CD4-positive, alpha-beta memory T cell (primary cell): Measurements from ENCODE around the gene BTNL8. TPM values are rescaled to one million over a fixed set of nuclear protein-coding genes. Genes with fewer than 3 reads are reported as not detected.

ENCODE experiments used
- CTCF ChIA-PET: fragments of 350-600 bp; sonication (Branson Sonifier 250); formaldehyde crosslinking; loops from one replicate; lab custom pipeline; 2021; ENCODE audit warnings: inconsistent platforms; ENCODE audit not compliant: partially characterized antibody; lab: Charles Lee
- POLR2A ChIA-PET: fragments of 350-600 bp; sonication (Branson Sonifier 250); formaldehyde crosslinking; loops from one replicate; lab custom pipeline; 2021; ENCODE audit not compliant: partially characterized antibody; lab: Charles Lee
- DNase-seq, 5 donors: peaks; one replicate each; pipeline versions ENCODE4 v3.0.0 to v3.0.0-alpha.2; 2020 to 2022; ENCODE audit warnings: mixed read lengths in 1 of 5
- H3K27ac ChIP-seq: one replicate; pipeline ENCODE4 v1.7.0; 2013; ENCODE audit warnings: low read depth, low read length
- H3K27me3 ChIP-seq: 2 replicates; pipeline ENCODE4 v1.7.0; 2013; ENCODE audit warnings: mild to moderate bottlenecking, low read length, moderate library complexity; ENCODE audit not compliant: insufficient read depth
- H3K36me3 ChIP-seq: 2 replicates; pipeline ENCODE4 v1.7.0; 2013; ENCODE audit warnings: mild to moderate bottlenecking, low read length, moderate library complexity; ENCODE audit not compliant: insufficient read depth
- H3K4me1 ChIP-seq: 2 replicates; pipeline ENCODE4 v1.7.0; 2013; ENCODE audit warnings: mild to moderate bottlenecking, low read length, moderate library complexity; ENCODE audit not compliant: insufficient read depth
- H3K4me3 ChIP-seq, 2 donors: one replicate each; pipeline ENCODE4 v1.7.0; 2013; ENCODE audit warnings: low read length in 2 of 2, mild to moderate bottlenecking in 1 of 2
- H3K9me3 ChIP-seq, 2 donors: one replicate each; pipeline ENCODE4 v1.7.0; 2013; ENCODE audit warnings: low read length in 2 of 2, control low read depth in 1 of 2; ENCODE audit not compliant: control insufficient read depth in 1 of 2
- H3K27ac Mint-ChIP-seq, 7 donors: one replicate each; pipeline ENCODE4 v1.8.0; 2020 to 2021; ENCODE audit warnings: mixed read lengths in 7 of 7, mild to moderate bottlenecking in 6 of 7, inconsistent platforms in 3 of 7, moderate library complexity in 3 of 7
- H3K27me3 Mint-ChIP-seq, 2 donors: one replicate each; pipeline ENCODE4 v1.8.0; 2020 to 2021; ENCODE audit warnings: mixed read lengths in 2 of 2
- H3K36me3 Mint-ChIP-seq, 2 donors: one replicate each; pipeline ENCODE4 v1.8.0; 2020 to 2021; ENCODE audit warnings: mixed read lengths in 2 of 2, inconsistent platforms in 1 of 2, mild to moderate bottlenecking in 1 of 2
- H3K4me1 Mint-ChIP-seq, 4 donors: one replicate each; pipeline ENCODE4 v1.8.0; 2020 to 2021; ENCODE audit warnings: mixed read lengths in 4 of 4, mild to moderate bottlenecking in 1 of 4
- H3K4me3 Mint-ChIP-seq, 8 donors: one replicate each; pipeline ENCODE4 v1.8.0; 2020 to 2021; ENCODE audit warnings: mixed read lengths in 8 of 8, mild to moderate bottlenecking in 7 of 8, moderate library complexity in 6 of 8, inconsistent platforms in 3 of 8
- H3K9me3 Mint-ChIP-seq, 8 donors: one replicate each; pipeline ENCODE4 v1.8.0; 2020 to 2021; ENCODE audit warnings: mixed read lengths in 8 of 8, mild to moderate bottlenecking in 5 of 8, inconsistent platforms in 3 of 8, moderate library complexity in 1 of 8
- intact Hi-C: fragments of 100-400 bp; cut with micrococcal nuclease; formaldehyde crosslinking; loops from one replicate; pipeline ENCODE4 v1.15.1; 2023
- polyA plus RNA-seq, 2 donors: library from polyadenylated mRNA; unstranded; fragments of 300-500 nt; fragmentation: Illumina TruSeq; gene quantifications; one replicate each; pipeline ENCODE4 v1.2.3, GENCODE V29; 2021
- total RNA-seq, 2 experiments: library from RNA; stranded (reverse); gene quantifications; one replicate each; pipeline ENCODE4 v1.2.3, GENCODE V29; 2021

BTNL8 gene
- total and polyA plus RNA-seq, 4 experiments from 2014 or later: not detected

DNA sequence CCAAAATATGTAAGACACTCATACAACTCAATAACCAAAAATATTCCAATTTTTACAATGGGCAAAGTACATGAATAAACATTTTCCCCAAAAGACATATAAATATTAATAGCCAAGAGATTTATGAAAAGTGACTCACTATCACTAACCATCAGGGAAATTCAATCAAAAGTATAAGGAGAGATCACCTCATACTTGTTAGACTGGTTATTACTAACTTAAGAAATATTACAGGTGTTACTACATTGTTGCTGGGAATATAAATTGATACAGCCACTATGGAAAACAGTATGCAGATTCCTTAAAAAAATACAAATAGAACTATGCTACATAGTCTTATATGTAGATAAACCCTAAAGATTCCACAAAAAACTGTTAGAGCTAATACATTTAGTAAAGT, 21.8 kb downstream of the BTNL8 start:
- H3K27me3 ChIP-seq: no peaks in the 10 kb centered on the region
- DNase-seq: no peak
- no peaks in the 10 kb centered on the region for H3K4me1 ChIP-seq
- ChIA-PET CTCF (no interaction called here), POLR2A (no interaction called here)
- no peak overlapping the region for H3K27ac Mint-ChIP-seq
- H3K27ac ChIP-seq: no peak overlapping the region
- intact Hi-C loops: no loop called here
- no peak overlapping the region for H3K4me3 Mint-ChIP-seq
- H3K36me3 ChIP-seq: no peaks in the 10 kb centered on the region
- peaks cover 3% of the 10 kb centered on the region in 2 donors for H3K36me3 Mint-ChIP-seq
- H3K4me3 ChIP-seq: no peak overlapping the region
- no peaks in the 10 kb centered on the region for H3K4me1 Mint-ChIP-seq
- no peaks in the 10 kb centered on the region for H3K9me3 ChIP-seq
- peaks cover 9 to 38% (median 27%) of the 10 kb centered on the region in 8 donors for H3K9me3 Mint-ChIP-seq
- H3K27me3 Mint-ChIP-seq: peaks cover 20 to 24% of the 10 kb centered on the region in 2 donors

DNA sequence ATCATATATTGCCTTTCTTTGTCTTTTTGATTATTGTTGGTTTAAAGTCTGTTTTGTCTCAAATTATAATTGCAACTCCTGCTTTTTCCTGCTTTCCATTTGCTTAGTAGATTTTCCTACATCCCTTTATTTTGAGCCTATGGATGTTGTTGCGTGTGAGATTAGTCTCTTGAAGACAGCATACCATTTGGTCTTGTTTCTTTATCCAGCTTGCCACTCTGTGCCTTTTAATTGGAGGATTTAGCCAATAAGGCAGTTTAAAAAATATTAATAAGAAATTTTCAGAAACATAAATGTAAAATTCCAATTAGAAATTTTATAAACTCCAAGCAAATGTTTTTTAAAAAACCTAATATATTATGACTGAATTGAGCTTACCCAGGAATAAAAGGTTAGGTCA, 24.0 kb downstream of the BTNL8 start:
- no peaks in the 10 kb centered on the region for H3K4me1 ChIP-seq
- H3K27ac ChIP-seq: no peak overlapping the region
- H3K27me3 ChIP-seq: no peaks in the 10 kb centered on the region
- no peak overlapping the region for H3K4me3 ChIP-seq
- peaks cover 9 to 46% (median 31%) of the 10 kb centered on the region in 8 donors for H3K9me3 Mint-ChIP-seq
- no peak for DNase-seq
- H3K4me3 Mint-ChIP-seq: no peak overlapping the region
- ChIA-PET POLR2A (no interaction called here), CTCF (no interaction called here)
- H3K36me3 ChIP-seq: no peaks in the 10 kb centered on the region
- H3K27ac Mint-ChIP-seq: no peak overlapping the region
- H3K4me1 Mint-ChIP-seq: no peaks in the 10 kb centered on the region
- intact Hi-C loops: no loop called here
- H3K36me3 Mint-ChIP-seq: peaks cover 3% of the 10 kb centered on the region in 2 donors
- H3K9me3 ChIP-seq: no peaks in the 10 kb centered on the region
- peaks cover 28 to 29% of the 10 kb centered on the region in 2 donors for H3K27me3 Mint-ChIP-seq

DNA sequence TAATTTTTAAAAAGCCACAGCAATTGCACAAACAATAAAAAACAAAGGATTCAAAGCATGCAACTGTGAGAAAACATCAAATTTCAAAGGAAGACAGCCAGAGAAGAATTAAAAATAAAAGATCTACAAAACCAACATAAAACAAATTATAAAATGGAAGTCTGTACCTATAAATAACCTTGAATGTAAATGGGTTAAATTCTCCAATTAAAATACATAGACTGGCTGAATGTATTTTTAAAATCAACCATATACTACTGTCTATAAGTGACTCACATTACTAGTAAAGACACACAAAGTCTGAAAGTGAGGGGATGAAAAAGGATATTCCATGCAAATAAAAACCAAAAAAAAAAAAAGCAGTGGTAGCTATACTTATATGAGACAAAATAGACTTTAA, 33.7 kb downstream of the BTNL8 start:
- ChIA-PET CTCF (no interaction called here), POLR2A (no interaction called here)
- H3K9me3 ChIP-seq: no peaks in the 10 kb centered on the region
- peaks cover 0 to 46% (median 23%) of the 10 kb centered on the region in 8 donors for H3K9me3 Mint-ChIP-seq
- H3K4me1 Mint-ChIP-seq: no peaks in the 10 kb centered on the region
- H3K4me3 Mint-ChIP-seq: no peak overlapping the region
- no peaks in the 10 kb centered on the region for H3K27me3 ChIP-seq
- peaks cover 20 to 33% of the 10 kb centered on the region in 2 donors for H3K27me3 Mint-ChIP-seq
- peaks cover 2 to 4% of the 10 kb centered on the region in 2 donors for H3K36me3 Mint-ChIP-seq
- H3K4me3 ChIP-seq: no peak overlapping the region
- H3K36me3 ChIP-seq: no peaks in the 10 kb centered on the region
- intact Hi-C loops: no loop called here
- no peaks in the 10 kb centered on the region for H3K4me1 ChIP-seq
- no peak for DNase-seq
- no peak overlapping the region for H3K27ac Mint-ChIP-seq
- no peak overlapping the region for H3K27ac ChIP-seq

DNA sequence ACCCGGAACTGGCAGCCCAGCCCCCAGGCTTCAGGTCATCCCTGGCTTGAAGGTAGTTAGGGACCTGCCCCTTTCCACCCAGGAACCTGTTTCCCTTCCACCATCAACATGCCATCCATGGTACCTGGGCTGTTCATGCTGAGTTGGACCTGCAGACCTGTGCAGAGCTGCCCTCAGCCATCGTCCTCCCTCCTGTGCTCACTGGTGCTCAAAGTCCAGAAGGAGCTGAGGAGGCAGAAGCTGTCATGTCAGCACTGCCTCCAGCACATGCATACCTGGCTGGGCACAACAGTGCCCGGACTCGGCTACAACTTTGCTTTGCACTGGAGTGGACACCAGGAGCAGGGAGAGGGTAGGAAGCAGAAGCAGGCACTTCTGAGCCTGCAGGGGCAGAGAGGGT, 36.2 kb downstream of the BTNL8 start:
- no peak overlapping the region for H3K4me3 Mint-ChIP-seq
- H3K9me3 ChIP-seq: peaks cover 0 to 7% of the 10 kb centered on the region in 2 donors
- POLR2A ChIA-PET: no interaction called here
- intact Hi-C loops: no loop called here
- H3K27ac ChIP-seq: no peak overlapping the region
- H3K36me3 ChIP-seq: no peaks in the 10 kb centered on the region
- peaks cover 0 to 57% (median 38%) of the 10 kb centered on the region in 8 donors for H3K9me3 Mint-ChIP-seq
- H3K36me3 Mint-ChIP-seq: peaks cover 4 to 6% of the 10 kb centered on the region in 2 donors
- no peak overlapping the region for H3K4me3 ChIP-seq
- no peaks in the 10 kb centered on the region for H3K4me1 Mint-ChIP-seq
- H3K27me3 ChIP-seq: no peaks in the 10 kb centered on the region
- H3K27ac Mint-ChIP-seq: no peak overlapping the region
- H3K27me3 Mint-ChIP-seq: peaks cover 17 to 30% of the 10 kb centered on the region in 2 donors
- no peaks in the 10 kb centered on the region for H3K4me1 ChIP-seq
- DNase-seq: no peak
- CTCF ChIA-PET: no interaction called here

DNA sequence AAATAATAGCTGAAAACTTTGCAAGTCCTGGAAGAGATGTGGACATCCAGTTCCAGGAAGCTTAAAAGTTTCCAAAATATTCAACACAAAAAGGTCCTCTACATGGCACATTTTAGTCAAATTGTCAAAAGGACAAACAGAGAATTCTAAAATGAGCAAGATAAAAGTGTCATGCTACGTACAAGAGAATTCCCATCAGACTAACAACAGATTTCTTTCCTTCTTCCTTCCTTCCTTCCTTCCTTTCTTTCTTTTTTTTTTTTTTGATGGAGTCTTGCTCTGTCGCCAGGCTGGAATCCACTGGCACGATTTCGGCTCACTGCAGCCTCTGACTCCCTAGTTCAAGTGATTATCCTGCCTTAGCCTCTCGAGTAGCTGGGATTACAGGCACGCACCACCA, 39.3 kb downstream of the BTNL8 start:
- no peak for DNase-seq
- H3K36me3 Mint-ChIP-seq: peaks cover 4 to 6% of the 10 kb centered on the region in 2 donors
- no peaks in the 10 kb centered on the region for H3K27me3 ChIP-seq
- intact Hi-C loops: no loop called here
- H3K36me3 ChIP-seq: no peaks in the 10 kb centered on the region
- peaks cover 0 to 53% (median 34%) of the 10 kb centered on the region in 8 donors for H3K9me3 Mint-ChIP-seq
- peaks cover 0 to 7% of the 10 kb centered on the region in 2 donors for H3K9me3 ChIP-seq
- peaks cover 21 to 28% of the 10 kb centered on the region in 2 donors for H3K27me3 Mint-ChIP-seq
- H3K4me1 Mint-ChIP-seq: no peaks in the 10 kb centered on the region
- no peak overlapping the region for H3K27ac ChIP-seq
- ChIA-PET POLR2A (no interaction called here), CTCF (no interaction called here)
- no peak overlapping the region for H3K4me3 Mint-ChIP-seq
- no peak overlapping the region for H3K4me3 ChIP-seq
- no peak overlapping the region for H3K27ac Mint-ChIP-seq
- H3K4me1 ChIP-seq: no peaks in the 10 kb centered on the region

DNA sequence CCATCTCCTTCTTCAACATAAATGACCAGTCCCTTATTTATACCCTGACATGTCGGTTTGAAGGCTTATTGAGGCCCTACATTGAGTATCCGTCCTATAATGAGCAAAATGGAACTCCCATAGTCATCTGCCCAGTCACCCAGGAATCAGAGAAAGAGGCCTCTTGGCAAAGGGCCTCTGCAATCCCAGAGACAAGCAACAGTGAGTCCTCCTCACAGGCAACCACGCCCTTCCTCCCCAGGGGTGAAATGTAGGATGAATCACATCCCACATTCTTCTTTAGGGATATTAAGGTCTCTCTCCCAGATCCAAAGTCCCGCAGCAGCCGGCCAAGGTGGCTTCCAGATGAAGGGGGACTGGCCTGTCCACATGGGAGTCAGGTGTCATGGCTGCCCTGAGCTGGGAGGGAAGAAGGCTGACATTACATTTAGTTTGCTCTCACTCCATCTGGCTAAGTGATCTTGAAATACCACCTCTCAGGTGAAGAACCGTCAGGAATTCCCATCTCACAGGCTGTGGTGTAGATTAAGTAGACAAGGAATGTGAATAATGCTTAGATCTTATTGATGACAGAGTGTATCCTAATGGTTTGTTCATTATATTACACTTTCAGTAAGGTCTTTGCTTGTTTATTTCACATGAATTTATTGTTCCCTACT, 51.5 kb downstream of the BTNL8 start:
- peaks cover 0 to 2% (median 0%) of the 10 kb centered on the region in 4 donors for H3K4me1 Mint-ChIP-seq
- ChIA-PET POLR2A (no interaction called here), CTCF (no interaction called here)
- no peaks in the 10 kb centered on the region for H3K9me3 ChIP-seq
- DNase-seq: no peak
- peaks cover 3 to 4% of the 10 kb centered on the region in 2 donors for H3K27me3 Mint-ChIP-seq
- H3K27ac Mint-ChIP-seq: no peak overlapping the region
- H3K27ac ChIP-seq: no peak overlapping the region
- no peak overlapping the region for H3K4me3 Mint-ChIP-seq
- H3K27me3 ChIP-seq: no peaks in the 10 kb centered on the region
- no peaks in the 10 kb centered on the region for H3K36me3 Mint-ChIP-seq
- no peaks in the 10 kb centered on the region for H3K9me3 Mint-ChIP-seq
- H3K4me3 ChIP-seq: no peak overlapping the region
- intact Hi-C loops: no loop called here
- no peaks in the 10 kb centered on the region for H3K4me1 ChIP-seq
- no peaks in the 10 kb centered on the region for H3K36me3 ChIP-seq

DNA sequence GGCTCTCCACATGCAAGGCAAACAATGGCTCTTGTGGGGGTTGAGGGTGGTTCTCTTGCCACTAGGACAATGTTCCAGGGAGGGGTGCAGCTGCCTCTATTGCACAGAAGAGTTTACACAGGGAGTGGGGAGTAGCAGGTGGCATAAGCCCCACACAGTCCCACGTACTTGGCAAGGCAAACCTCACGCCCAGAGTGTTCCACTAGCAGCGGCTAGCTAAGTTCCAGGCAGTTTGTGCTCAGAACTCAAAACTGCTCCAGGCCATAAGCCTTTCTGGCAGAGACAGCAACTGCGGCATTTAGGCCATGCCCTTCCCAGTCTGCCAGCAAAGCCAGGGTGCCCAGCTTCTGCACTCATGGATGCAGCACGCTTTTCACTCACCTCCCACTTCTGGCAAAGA, 60.7 kb downstream of the BTNL8 start:
- intact Hi-C loops: no loop called here
- Mint-ChIP-seq H3K4me3 (no peak overlapping the region), H3K27me3 (peaks cover 10 to 14% of the 10 kb centered on the region in 2 donors), H3K36me3 (no peaks in the 10 kb centered on the region), H3K4me1 (peaks cover 0 to 5% (median 4%) of the 10 kb centered on the region in 4 donors), H3K9me3 (peaks cover 0 to 3% (median 0%) of the 10 kb centered on the region in 8 donors), H3K27ac (no peak overlapping the region)
- Histone ChIP-seq H3K27me3 (no peaks in the 10 kb centered on the region), H3K27ac (no peak overlapping the region), H3K4me3 (no peak overlapping the region), H3K4me1 (no peaks in the 10 kb centered on the region), H3K36me3 (no peaks in the 10 kb centered on the region), H3K9me3 (no peaks in the 10 kb centered on the region)
- CTCF ChIA-PET: no interaction called here
- no peak for DNase-seq
- POLR2A ChIA-PET: no interaction called here
